Daoy (cell line): ENCODE measurements around the gene IFNL3. TPM values are rescaled to one million over a fixed set of nuclear protein-coding genes. Genes with fewer than 3 reads are reported as not detected.
"Not testable (repeated sequence)": the region's sequence is repeated elsewhere in the genome, so short reads cannot be mapped to it uniquely, and the experiment has no call there.

ENCODE experiments used
- DNase-seq: peaks from one replicate; pipeline ENCODE4 v3.0.0-alpha.2; 2015; ENCODE audit warnings: low read depth
- total RNA-seq: library from RNA; depleted of rRNA; stranded (reverse); fragments of >200 nt; shearing (Covaris generic); gene quantifications from 2 replicates; pipeline ENCODE4 v1.2.3, GENCODE V29; 2014

IFNL3 gene
- total RNA-seq, 1 experiment from 2014 or later = not detected

DNA sequence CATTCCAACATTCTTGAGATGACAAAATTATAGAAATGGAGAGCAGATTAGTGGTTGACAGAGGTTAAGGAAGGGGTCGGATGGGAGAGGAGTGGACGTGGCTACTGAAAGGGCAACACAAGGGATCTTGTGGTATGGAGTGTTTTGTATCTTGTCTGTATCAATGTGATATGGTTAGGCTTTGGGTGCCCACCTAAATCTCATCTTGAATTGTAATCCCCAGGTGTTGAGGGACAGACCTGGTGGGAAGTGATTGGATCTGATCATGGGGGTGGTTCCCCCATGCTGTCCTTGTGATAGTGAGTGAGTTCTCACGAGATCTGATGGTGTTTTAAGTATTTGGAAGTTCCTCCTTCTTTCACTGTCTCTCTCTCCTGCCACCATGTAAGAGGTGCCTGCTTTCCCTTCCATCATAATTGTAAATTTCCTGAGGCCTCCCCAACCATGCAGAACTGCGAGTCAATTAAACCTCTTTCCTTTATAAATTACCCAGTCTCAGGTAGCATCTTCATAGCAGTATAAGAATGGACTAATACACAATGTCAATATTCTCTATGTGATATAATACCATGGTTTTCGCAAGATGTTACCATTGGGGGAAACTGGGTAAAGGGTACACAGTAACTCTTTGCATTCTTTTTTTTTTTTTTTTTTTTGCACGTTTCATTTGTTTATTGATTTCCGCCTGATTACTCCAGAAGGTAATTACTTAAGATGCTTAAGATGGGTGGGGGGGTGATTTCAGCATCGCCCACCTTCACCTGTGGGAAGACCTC lies 8.8 kb upstream of the IFNL3 start:
- DNase-seq = no peak

DNA sequence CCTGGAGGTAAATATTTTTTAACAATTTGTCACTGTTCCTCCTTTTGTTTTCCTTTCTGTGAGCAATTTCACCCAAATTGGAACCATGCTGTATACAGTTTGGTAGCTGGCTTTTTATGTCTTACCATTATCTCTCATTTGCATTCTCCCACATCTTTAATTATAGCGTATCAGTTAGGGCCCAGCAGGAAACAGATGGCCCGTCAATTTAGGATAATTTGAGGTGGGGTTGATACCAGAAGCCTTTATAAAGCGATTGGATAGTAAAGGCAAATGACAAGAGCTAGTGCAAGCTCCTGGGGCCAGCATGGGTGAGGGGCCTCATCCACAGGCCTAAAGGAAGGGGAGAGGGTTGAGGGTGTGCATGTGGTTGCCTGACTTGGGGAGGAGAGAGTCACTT lies 7.7 kb upstream of the IFNL3 start:
- no peak for DNase-seq

DNA sequence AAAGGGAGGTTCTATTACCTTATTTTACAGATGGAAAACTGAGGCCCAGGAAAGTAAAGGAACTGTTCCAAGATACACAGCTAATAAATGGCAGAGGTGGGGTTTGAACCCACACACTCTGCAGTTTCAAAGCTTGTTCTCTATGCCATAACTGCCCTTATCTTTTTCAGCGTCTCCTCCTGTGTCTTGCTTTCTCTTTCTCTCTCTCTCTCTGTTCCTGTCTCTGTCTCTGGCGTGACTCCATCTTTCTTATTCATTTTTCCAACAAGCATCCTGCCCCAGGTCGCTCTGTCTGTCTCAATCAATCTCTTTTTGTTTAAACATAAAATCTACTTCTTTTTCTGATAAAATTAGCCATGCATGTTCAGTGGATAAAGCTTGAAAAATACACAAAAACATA lies 7.0 kb upstream of the IFNL3 start:
- DNase-seq = no peak

DNA sequence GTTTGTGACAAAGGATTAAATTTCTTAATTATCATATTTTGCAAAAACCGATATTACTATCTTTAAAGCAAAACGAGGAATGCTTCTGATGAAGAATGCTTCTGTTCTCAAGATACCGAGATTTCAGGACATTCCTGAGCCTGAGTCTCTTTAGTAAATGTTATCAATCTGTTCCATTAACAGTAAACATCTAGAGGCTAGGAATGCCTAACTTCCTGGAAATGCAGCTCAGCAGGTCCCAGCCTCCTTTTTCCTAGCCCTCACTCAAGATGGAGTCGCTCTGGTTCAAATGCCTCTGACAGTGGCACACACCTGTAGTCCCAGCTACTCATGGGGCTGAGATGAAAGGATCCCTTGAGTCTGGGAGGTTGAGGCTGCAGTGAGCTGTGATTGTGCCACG lies 6.3 kb upstream of the IFNL3 start:
- no peak for DNase-seq

DNA sequence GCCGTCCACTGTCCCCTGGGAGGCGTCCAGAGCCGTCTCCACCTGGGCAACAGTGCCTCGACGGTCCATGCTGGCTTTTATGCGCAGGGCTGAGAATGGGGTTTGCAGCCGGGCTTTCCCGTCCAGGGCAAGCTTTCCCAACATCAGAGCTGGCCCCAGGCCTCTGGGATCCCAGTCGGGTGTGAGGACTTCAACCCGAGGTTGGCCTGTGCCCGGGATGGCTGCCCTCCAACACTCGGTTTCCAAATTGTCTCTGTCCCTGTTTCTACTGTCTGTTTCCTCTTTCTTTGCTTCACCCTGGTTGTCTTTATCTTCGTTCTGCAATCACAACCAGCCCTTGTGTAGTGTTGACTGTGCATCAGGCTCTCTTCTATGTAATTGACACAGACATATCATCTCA lies 4.0 kb upstream of the IFNL3 start, which contains the start of gene IFNL4:
IFNL4 (minus strand) TSS at position 51 of the 400 bp plus-strand sequence.
- no peak for DNase-seq

- DNase-seq = peak; percentile 33
Measured at GRCh38 chr19:39247701-39248664, 3.2 kb upstream of the IFNL3 start.

- DNase-seq = peak; percentile 62
Measured at GRCh38 chr19:39246951-39247669, 2.3 kb upstream of the IFNL3 start.

DNA sequence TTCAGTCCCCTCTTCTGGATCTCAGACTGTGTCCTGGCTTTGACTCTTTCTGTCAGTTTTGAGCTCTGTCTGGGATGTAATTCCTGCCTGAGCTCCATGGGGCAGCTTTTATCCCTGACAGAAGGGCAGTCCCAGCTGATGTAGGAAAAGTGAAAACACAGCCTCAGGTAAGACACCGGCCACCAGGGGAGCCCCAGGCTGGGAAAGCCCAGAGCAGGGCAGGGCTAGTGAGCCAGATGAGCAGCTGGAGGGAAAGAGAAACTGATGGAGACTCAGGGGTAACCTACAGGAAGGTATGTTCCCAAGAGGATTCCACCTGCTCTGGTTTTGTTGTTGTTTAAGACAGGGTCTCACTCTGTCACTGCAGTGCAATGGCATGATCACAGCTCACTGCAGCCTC lies 360 bp upstream of the IFNL3 start:
- DNase-seq = not testable (repeated sequence)

- not testable (repeated sequence) for DNase-seq
Measured at GRCh38 chr19:39243741-39244140, 1.1 kb downstream of the IFNL3 start.

DNA sequence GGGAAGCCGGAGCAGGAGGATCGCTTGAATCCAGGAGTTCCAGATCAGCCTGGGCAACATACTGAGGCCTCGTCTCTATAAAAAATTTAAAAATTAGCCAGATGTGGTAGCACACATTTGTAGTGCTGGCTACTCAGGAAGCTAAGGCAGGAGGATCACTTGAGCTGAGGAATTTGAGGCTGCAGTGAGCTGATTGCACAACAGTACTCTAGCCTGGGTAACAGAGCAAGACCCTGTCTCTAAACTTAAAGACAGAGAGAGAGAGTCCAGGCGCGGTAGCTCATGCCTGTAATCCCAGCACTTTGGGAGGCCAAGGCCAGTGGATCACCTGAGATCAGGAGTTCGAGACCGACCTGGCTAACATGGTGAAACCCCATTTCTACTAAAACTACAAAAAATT lies 4.4 kb downstream of the IFNL3 start:
- DNase-seq = no peak

GRCh38 chr19:39238944-39239343 lies 5.9 kb downstream of the IFNL3 start:
- DNase-seq = no peak

DNA sequence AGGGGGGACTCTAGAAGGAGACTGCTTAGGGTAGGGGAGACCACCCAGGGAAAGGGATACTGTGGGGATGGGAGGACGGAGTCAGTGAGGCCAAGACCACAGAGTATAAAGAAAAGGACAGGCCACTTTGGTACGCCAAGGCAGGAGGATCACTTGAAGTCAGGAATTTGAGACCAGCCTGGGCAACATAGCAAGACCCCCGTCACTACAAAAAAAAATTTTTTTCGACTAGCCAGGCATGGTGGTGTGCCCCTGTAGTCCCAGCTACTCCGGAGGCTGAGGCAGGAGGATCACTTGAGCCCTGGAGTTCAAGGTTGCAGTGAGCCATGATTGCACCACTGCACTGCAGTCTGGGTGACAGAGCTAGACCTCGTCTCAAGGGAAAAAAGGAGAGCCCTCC lies 6.6 kb downstream of the IFNL3 start:
- no peak for DNase-seq

- DNase-seq = peak; percentile 38
Measured at GRCh38 chr19:39237200-39238184, 7.3 kb downstream of the IFNL3 start.

- no peak for DNase-seq
Measured at GRCh38 chr19:39236527-39236926, 8.3 kb downstream of the IFNL3 start.

DNA sequence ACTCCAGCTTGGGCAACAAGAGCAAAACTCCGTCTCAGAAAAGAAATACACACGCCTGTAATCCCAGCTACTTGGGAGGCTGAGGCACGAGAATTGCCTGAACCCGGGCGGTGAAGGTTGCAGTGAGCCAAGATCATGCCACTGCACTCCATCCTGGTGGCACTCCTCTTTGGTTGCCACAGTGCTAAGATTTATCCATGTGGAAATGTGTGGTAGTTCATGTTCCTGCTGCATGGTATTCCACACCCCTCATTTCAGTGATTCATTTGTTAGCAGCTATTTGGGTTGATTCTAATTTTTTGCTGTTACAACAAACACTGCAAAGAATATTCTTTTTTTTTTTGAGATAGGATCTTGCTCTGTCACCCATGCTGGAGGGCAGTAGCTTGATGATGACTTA lies 12.1 kb downstream of the IFNL3 start:
- no peak for DNase-seq

- DNase-seq = no peak
Measured at GRCh38 chr19:39230096-39230764, 14.6 kb downstream of the IFNL3 start.

GRCh38 chr19:39224910-39225309 lies 19.9 kb downstream of the IFNL3 start:
- peak; percentile 20 for DNase-seq

DNA sequence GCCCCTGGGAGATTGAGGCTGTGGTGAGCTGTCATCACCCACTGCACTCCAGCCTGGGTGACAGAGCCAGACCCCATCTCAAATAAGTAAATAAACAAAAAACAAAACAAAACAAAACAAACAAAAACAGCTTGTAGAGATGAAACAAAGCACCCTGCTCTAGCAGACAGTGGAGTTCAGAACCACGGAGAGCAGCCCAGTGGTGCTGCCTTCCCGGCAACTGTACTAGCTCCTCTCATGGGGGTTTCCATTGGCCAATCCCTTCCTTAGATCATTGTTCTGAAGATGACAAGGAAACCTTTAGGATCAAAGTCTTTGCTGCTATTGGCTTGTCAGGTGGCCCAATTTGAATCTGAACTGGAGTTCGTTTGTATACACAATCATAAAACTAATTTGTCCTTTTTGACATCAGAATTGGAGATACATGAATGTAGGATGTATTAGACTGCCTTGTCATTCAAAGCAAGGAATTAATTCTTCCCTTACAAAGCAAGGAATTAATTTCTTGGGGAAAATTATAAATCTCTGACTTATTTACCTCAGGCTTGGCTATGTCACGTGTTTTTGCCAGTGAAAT lies 21.0 kb downstream of the IFNL3 start:
- DNase-seq = peak; percentile 36

DNA sequence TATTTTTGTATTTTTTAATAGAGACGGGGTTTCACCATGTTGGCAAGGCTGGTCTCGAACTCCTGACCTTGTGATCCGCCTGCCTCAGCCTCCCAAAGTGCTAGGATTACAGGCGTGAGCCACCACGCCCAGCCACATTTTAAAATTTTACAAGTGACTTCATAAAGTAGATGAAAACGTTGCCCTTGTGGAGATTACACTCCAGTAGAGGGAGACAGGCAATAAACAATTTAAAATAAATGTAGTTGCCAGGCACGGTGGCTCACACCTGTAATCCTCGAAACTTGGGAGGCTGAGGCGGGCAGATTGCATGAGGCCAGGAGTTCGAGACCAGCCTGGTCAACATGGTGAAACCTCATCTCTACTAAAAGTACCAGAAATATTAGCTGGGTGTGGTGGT lies 25.7 kb downstream of the IFNL3 start:
- DNase-seq = not testable (repeated sequence)
